HPDE6-E6E7 (cell line): ENCODE results near the gene PPP2R2C.

Experiments
- DNase-seq: peaks from one replicate; pipeline ENCODE4 v3.0.0; 2011; ENCODE audit warnings: missing footprints; ENCODE audit errors: extremely low spot score

PPP2R2C gene

GRCh38 chr4:6290769-6291547 lies 181.5 kb downstream of the PPP2R2C start:
- no peak for DNase-seq

GRCh38 chr4:6290256-6290655 lies 182.2 kb downstream of the PPP2R2C start:
- DNase-seq: no peak

- no peak for DNase-seq
These were observed 183.5 kb downstream of the PPP2R2C start for GRCh38 chr4:6288871-6289270.

GRCh38 chr4:6288342-6288741 lies 184.1 kb downstream of the PPP2R2C start:
- DNase-seq: no peak

GRCh38 chr4:6287017-6287788 lies 185.2 kb downstream of the PPP2R2C start:
- no peak for DNase-seq

GRCh38 chr4:6283282-6283681 lies 189.1 kb downstream of the PPP2R2C start:
- no peak for DNase-seq

- DNase-seq: no peak
These were observed 190.1 kb downstream of the PPP2R2C start for GRCh38 chr4:6282314-6282771.

- no peak for DNase-seq
These were observed 190.7 kb downstream of the PPP2R2C start for GRCh38 chr4:6281436-6282313.

GRCh38 chr4:6280365-6280996 lies 191.9 kb downstream of the PPP2R2C start:
- peak; percentile 42 for DNase-seq

- DNase-seq: no peak
These were observed 192.7 kb downstream of the PPP2R2C start for GRCh38 chr4:6279582-6280289.

GRCh38 chr4:6278801-6279197 lies 193.6 kb downstream of the PPP2R2C start:
- no peak for DNase-seq

GRCh38 chr4:6277935-6278800 lies 194.2 kb downstream of the PPP2R2C start:
- DNase-seq: no peak

GRCh38 chr4:6277139-6277802 lies 195.1 kb downstream of the PPP2R2C start:
- no peak for DNase-seq

GRCh38 chr4:6275898-6276806 lies 196.3 kb downstream of the PPP2R2C start:
- no peak for DNase-seq

GRCh38 chr4:6275351-6275750 lies 197.1 kb downstream of the PPP2R2C start:
- no peak for DNase-seq

- no peak for DNase-seq
These were observed 198.8 kb downstream of the PPP2R2C start for GRCh38 chr4:6273661-6273990.

- DNase-seq: peak; percentile 34
These were observed 199.4 kb downstream of the PPP2R2C start for GRCh38 chr4:6272863-6273660.
